ENCODE results near the gene KIF5C. TPM values are rescaled to one million over a fixed set of nuclear protein-coding genes. Genes with fewer than 3 reads are reported as not detected.

The KIF5C gene
- total RNA-seq, 1 experiment from 2014 or later = 1.5 TPM

- BruUV-seq (replicated peaks) = no TSS peak
- Histone ChIP-seq H3K9me3 (no peaks in the 10 kb centered on the region), H3K36me3 (ENCODE audit: control insufficient read depth, insufficient read depth, low read length) (no peaks in the 10 kb centered on the region), H3K4me3 (ENCODE audit: low read depth, low read length) (no peak overlapping the region), H3K27me3 (replicated peaks; ENCODE audit: control insufficient read depth, insufficient read depth, low read length) (no peaks in the 10 kb centered on the region), H3K4me1 (no peaks in the 10 kb centered on the region)
- no peaks in the 10 kb centered on the region for H3K9me3 Mint-ChIP-seq (ENCODE audit: unreplicated experiment)
- TF ChIP-seq, protein P1, sequence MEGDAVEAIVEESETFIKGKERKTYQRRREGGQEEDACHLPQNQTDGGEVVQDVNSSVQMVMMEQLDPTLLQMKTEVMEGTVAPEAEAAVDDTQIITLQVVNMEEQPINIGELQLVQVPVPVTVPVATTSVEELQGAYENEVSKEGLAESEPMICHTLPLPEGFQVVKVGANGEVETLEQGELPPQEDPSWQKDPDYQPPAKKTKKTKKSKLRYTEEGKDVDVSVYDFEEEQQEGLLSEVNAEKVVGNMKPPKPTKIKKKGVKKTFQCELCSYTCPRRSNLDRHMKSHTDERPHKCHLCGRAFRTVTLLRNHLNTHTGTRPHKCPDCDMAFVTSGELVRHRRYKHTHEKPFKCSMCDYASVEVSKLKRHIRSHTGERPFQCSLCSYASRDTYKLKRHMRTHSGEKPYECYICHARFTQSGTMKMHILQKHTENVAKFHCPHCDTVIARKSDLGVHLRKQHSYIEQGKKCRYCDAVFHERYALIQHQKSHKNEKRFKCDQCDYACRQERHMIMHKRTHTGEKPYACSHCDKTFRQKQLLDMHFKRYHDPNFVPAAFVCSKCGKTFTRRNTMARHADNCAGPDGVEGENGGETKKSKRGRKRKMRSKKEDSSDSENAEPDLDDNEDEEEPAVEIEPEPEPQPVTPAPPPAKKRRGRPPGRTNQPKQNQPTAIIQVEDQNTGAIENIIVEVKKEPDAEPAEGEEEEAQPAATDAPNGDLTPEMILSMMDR (IDR thresholded peaks at IDR 0.05; ENCODE audit: insufficient read depth in 1 of 2, low read depth in 1 of 2, low read length in 1 of 2, severe bottlenecking in 1 of 2, unreplicated experiment in 1 of 2) = no peak
- no peak overlapping the region for H3K4me3 Mint-ChIP-seq (ENCODE audit: unreplicated experiment)
- no peaks in the 10 kb centered on the region for H3K27me3 Mint-ChIP-seq (ENCODE audit: insufficient read depth, unreplicated experiment)
- no peak overlapping the region for H3K27ac Mint-ChIP-seq (ENCODE audit: unreplicated experiment)
- intact Hi-C loops (cut with micrococcal nuclease; ENCODE audit: unreplicated experiment) = no loop called here
- no peak for DNase-seq
- H3K4me1 Mint-ChIP-seq (ENCODE audit: low read depth, unreplicated experiment) = no peaks in the 10 kb centered on the region
- H3K36me3 Mint-ChIP-seq (ENCODE audit: insufficient read depth, unreplicated experiment) = no peaks in the 10 kb centered on the region
- POLR2A ChIA-PET = no interaction called here
- CTCF ChIA-PET = interaction anchor here (0.5 kb wide), 1 partner anchor 365 kb away, joined by 3 read pairs; no protein-coding TSS in a partner anchor
Measured at GRCh38 chr2:149009576-149010461, 134.8 kb downstream of the KIF5C start.

GRCh38 chr2:149012545-149012944, 137.5 kb downstream of the KIF5C start:
- ChIA-PET CTCF (no interaction called here), POLR2A (no interaction called here)
- H3K36me3 Mint-ChIP-seq (ENCODE audit: insufficient read depth, unreplicated experiment) = no peaks in the 10 kb centered on the region
- no TSS peak for BruUV-seq (replicated peaks)
- H3K27me3 Mint-ChIP-seq (ENCODE audit: insufficient read depth, unreplicated experiment) = no peaks in the 10 kb centered on the region
- peaks cover 11% of the 10 kb centered on the region; the same call in 1 of the 2 replicates for H3K4me1 ChIP-seq
- H3K9me3 ChIP-seq = no peaks in the 10 kb centered on the region
- H3K36me3 ChIP-seq (ENCODE audit: control insufficient read depth, insufficient read depth, low read length) = no peaks in the 10 kb centered on the region
- no peak overlapping the region for H3K4me3 Mint-ChIP-seq (ENCODE audit: unreplicated experiment)
- no peak overlapping the region for H3K27ac Mint-ChIP-seq (ENCODE audit: unreplicated experiment)
- H3K4me3 ChIP-seq (ENCODE audit: low read depth, low read length) = no peak overlapping the region
- no peak for DNase-seq
- TF ChIP-seq, protein P1 (IDR thresholded peaks at IDR 0.05; ENCODE audit: insufficient read depth in 1 of 2, low read depth in 1 of 2, low read length in 1 of 2, severe bottlenecking in 1 of 2, unreplicated experiment in 1 of 2) = no peak
- intact Hi-C loops (cut with micrococcal nuclease; ENCODE audit: unreplicated experiment) = no loop called here
- peaks cover 22% of the 10 kb centered on the region for H3K4me1 Mint-ChIP-seq (ENCODE audit: low read depth, unreplicated experiment)
- no peaks in the 10 kb centered on the region for H3K9me3 Mint-ChIP-seq (ENCODE audit: unreplicated experiment)
- no peaks in the 10 kb centered on the region for H3K27me3 ChIP-seq (replicated peaks; ENCODE audit: control insufficient read depth, insufficient read depth, low read length)

- intact Hi-C loops (cut with micrococcal nuclease; ENCODE audit: unreplicated experiment) = loop anchor here (5.0 kb wide), 1 partner anchor 422 kb away; no protein-coding TSS in a partner anchor
- Histone ChIP-seq H3K27me3 (replicated peaks; ENCODE audit: control insufficient read depth, insufficient read depth, low read length) (no peaks in the 10 kb centered on the region), H3K36me3 (ENCODE audit: control insufficient read depth, insufficient read depth, low read length) (no peaks in the 10 kb centered on the region), H3K4me3 (ENCODE audit: low read depth, low read length) (no peak overlapping the region), H3K9me3 (no peaks in the 10 kb centered on the region), H3K4me1 (peaks cover 27% of the 10 kb centered on the region)
- H3K36me3 Mint-ChIP-seq (ENCODE audit: insufficient read depth, unreplicated experiment) = no peaks in the 10 kb centered on the region
- no peak overlapping the region for H3K4me3 Mint-ChIP-seq (ENCODE audit: unreplicated experiment)
- BruUV-seq (replicated peaks) = no TSS peak
- TF ChIP-seq, protein P1 (IDR thresholded peaks at IDR 0.05; ENCODE audit: insufficient read depth in 1 of 2, low read depth in 1 of 2, low read length in 1 of 2, severe bottlenecking in 1 of 2, unreplicated experiment in 1 of 2) = no peak
- CTCF ChIA-PET = interaction anchor here (1.1 to 6.1 kb wide), 2 partner anchors 23 to 315 kb away, joined by 5 to 65 read pairs; partner anchors contain the start of genes LYPD6 and LYPD6B
- H3K9me3 Mint-ChIP-seq (ENCODE audit: unreplicated experiment) = no peaks in the 10 kb centered on the region
- POLR2A ChIA-PET = no interaction called here
- H3K4me1 Mint-ChIP-seq (ENCODE audit: low read depth, unreplicated experiment) = peaks cover 42% of the 10 kb centered on the region
- DNase-seq = no peak
- H3K27ac Mint-ChIP-seq (ENCODE audit: unreplicated experiment) = peak overlapping the region; percentile 64
- H3K27me3 Mint-ChIP-seq (ENCODE audit: insufficient read depth, unreplicated experiment) = no peaks in the 10 kb centered on the region
Measured at GRCh38 chr2:149015501-149015900, 140.5 kb downstream of the KIF5C start.

Data from Caco-2 (cell line).